Dermis blood vessel endothelial cell (primary cell): ENCODE data around the gene S100A14. TPM values are rescaled to one million over a fixed set of nuclear protein-coding genes. Genes with fewer than 3 reads are reported as not detected.
"Not testable (repeated sequence)": the region's sequence is repeated elsewhere in the genome, so short reads cannot be mapped to it uniquely, and the experiment has no call there.

Source experiments
- DNase-seq: peaks from one replicate; pipeline ENCODE4 v3.0.0; 2010
- total RNA-seq: library from RNA; depleted of rRNA; stranded (reverse); fragments of >200 nt; gene quantifications from 2 replicates; pipeline ENCODE4 v1.2.3, GENCODE V29; 2014

The S100A14 gene
- total RNA-seq, 1 donor from 2014 or later = 0.68 TPM

DNA sequence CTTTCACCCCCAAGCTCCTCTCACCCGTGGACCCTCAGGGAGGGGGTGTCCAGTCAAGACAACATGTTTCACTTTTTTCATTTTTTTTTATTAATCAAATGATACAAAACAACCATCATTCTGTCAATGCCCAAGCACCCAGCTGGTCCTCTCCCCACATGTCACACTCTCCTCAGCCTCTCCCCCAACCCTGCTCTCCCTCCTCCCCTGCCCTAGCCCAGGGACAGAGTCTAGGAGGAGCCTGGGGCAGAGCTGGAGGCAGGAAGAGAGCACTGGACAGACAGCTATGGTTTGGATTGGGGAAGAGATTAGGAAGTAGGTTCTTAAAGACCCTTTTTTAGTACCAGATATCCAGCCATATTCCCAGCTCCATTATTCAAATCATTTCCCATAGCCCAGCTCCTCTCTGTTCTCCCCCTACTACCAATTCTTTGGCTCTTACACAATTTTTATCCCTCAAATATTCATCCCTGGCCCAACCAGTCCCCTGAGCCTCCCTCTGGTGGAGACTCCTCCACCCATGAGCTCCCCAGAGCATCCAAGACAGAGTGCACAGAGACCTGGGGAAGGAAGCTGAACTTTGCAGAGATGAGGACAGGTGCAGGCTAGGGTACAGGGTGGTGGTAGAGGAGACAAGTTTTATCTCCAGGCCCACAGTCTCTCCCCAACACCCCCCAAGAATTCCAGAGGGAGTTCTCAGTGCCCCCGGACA is 1.8 kb downstream of the S100A14 start:
- DNase-seq = no peak

DNA sequence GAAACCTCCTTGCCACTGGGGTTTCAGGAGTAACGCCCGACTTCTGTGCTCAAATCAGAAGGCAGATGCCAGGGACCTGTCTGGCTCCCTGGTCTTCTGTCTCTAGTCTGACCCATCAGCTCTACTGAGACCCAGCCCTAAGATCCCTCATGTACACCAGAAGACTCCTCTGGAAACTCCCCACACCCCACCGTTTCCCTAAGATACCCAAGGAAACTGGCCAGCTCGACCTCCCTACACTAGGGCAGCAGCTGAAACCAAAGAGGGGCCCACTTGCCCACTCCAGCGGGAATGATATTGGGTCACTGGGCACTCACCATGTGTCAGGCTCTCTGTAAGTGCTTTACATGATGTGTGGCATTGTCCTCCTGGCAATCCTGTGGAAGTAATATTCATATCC is 2.7 kb downstream of the S100A14 start:
- DNase-seq = no peak

DNA sequence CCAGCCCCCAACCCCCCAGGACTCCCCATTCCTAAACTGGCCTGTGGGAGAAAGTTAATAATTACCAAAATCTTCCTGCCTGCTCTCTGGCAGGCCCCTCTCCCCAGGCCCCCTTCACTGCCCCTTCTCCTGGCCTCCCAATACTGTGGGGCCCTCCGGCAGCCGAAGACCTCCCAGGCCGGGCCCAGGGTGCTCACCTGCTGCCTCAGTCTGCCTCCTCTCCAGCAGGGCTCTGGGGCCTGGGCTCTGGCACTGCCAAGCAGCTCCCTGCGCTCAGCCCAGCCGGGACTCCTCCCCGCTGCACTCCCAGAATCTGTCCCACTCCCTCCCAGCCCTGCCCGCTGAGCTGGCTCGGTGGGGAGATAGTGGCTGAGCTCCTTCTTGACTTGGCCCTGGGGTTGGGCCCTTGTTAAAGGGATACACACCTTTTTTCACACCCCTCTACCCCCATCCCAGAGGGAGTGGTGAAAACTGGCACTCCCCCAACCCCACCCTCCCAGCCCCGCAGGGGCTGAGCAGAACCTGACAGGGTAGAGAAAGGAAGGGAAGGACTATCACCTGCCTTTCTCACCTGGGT is 3.3 kb downstream of the S100A14 start, which contains the start of gene S100A16:
Gene S100A16, minus strand, starts transcription at position 383 of the 577 bp plus-strand sequence. CDS start 4,986 bp downstream, outside the sequence.
- DNase-seq = no peak

DNA sequence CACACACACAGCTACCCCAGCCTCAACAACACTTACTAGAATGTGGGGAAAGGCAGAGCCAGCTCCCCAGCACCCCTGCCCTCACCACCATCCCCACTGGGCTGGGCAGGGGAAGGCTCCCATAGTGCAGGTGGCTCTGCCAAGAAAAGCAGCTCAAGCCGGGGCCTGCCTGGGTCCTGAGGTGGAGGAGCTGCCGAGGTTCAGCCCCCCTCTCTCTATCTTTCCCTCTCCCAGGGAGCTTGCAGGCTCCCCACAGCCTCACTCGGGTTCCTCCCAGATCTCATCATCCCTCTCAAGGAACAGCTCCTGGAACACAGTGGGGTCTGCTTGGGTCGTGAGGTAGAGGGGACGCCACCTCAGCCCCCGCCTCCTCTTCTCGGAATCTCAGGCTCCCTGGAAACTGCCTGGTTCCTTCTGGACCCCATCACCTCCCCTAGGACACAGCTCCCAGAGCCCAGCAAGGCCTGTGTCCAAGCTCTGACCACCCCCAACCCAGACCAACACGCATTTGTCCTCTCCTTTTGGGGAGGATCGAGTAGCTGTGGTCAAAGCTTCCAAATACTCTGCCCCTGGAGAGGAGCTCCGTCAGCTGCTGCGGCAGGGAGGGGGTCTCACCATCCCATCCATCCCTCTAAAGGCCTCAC is 3.9 kb downstream of the S100A14 start:
- DNase-seq = no peak

DNA sequence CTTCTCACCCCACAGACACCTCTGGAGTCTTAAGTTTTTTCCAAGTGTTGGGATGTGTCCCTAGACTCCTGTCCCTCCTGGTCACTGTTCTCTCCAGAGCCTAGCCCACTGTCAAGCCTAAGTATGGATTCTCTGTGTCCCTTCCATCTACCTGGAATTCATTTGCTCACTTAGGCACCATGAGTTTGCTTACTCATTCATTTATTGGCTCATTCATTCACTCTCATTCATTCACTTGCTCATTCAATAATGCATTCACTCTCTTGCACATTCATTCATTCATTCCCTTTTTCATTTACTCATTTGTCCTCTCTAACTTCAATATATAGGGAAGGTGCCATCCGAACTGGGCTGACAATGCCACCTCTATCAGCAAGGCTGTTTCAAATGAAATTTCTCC is 4.8 kb downstream of the S100A14 start:
- no peak for DNase-seq

DNA sequence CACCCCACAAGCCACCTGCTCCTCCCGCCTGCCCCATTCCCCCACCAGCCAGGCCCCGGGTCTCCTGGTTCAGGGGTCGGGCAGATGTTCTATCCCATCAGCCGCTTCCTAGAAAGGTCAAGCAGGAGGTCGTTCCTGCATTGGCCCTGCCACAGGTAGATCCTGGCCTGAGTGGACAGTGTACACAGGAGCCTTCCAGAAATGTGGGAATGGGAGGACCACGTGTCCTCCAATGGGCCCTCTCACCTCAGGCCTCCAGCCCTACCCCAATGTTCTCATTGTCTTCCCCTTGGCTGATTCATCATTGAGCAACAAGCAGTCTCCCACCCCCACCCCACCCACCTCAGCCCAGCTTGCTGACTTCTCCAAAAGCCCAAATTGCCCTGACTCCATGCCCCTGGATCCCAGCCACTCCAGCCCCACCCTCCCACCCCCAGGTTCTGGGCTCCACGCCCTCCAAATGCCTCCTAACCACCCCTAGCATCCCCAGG is 5.3 kb downstream of the S100A14 start:
- DNase-seq = no peak

DNA sequence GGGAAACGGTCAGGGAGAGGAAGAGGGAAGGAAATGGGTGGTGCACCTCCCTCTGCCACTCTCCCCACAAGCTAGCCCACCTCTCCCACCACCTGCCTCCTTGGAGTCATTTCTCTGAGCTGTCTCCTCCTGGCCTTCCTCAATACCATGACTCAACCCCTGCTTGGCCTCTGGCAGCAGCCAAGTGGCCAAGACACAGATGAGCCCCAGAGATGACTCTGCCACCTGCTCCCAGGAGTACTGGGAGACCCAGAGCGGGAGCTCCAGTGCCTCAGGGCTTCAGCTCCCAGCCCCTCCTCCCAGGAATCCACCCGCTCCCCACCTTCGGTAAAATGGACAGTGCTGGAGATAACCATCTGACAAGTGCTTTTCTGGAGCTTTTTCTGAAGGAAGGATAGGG is 5.8 kb downstream of the S100A14 start:
- DNase-seq = peak; percentile 60

DNA sequence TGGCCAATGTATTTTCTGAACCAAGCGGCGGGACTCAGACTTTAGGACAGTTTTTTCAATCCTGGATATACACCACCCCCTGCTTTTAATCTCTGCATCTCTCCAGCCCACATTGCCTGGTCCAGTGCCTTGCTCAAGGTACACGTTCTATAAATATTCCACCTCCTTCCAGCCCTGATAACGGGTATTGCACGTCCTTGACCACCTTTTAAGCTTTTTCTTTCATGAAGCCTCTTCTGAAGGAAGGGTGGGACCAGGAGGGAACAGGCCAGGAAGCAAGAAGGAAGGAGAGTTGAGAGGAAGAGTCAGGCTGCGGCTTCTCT is 6.6 kb downstream of the S100A14 start:
- no peak for DNase-seq

DNA sequence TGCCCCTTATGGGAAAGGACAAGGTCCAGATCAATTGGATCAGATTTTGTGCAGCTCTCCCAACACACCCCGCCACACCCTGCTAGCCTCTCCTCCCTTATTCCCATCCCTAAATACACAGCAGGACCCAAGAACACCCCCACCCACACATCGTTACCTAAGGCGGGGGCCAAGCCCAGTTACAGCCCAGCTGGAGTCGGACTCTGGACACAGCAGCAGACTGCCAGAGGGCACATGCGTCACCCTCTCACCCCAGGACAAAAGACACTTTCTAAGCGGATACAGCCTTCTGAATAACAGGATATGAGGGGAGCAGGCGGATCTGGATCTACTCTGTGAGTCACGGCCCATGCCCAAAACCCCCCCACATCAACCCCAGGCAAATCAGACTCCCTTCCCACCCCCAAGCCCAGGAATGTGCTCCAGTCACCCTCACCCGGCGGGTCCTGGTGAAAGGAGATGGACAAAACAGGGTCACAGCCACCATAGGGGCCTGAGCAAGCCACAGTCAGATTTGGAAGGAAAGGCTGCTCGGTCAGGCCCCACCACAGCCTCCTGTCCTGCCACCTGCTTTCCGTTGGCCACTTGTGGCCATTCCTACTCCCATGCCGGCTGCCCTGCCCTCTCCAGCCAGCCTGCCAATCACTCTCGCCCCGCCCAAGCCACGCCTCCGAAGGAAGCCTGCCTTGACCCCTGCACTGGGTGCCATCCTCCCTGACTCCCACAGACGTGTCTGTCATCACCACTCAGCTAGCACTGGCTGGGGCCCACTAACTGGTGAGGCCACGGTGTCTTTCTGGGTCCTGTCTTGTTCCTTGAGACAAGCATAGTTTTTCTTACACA is 7.2 kb downstream of the S100A14 start:
- peak; percentile 99 for DNase-seq

DNA sequence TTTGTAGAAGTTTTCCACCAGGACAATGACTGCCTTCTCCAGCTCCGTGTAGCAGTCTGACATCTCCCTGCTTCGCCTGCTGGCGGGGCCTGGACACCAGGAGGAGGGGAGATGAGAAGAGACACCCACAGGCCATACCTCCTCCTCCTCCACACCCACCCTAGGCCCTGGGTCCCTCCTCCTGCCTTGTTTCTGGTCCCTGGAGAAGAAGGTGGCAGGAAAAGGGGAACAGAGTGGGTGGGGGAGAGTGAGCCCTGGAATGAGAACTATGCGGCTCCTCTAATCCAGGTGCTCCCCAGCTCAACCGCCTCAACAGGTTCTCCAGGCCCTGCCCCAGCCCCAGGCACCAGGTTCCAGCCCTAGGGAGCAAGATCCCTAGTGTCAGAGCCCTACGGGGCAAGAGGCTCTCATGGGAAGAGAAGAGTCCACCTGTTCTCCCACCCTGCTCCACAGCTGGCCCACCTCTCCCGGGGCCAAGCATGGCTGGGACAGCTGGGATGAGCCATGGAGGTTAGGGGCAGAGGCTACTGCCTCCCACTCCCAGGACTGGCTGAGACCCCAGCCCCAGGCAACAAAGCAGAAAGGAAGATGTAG is 7.9 kb downstream of the S100A14 start:
- peak; percentile 74 for DNase-seq

DNA sequence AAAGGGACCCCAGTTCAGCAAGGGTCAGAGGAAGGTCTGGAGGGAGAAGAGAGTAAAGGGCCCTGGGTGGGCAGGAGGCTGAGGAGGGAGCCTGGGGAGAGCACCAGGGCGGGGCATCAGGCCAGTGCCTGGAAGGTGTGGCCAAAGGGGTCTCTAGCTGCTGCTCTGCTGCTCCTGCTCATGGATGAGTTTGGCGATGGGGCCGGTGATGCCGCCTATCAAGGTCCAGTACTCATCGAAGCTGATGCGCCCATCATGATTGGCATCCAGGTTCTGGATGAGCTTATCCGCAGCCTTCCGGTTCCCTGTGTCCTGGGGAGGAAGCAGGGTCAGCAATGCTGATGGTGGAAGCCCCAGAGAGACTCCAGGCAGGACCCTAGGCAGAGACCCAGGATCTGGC is 8.7 kb downstream of the S100A14 start:
- peak; percentile 14 for DNase-seq

DNA sequence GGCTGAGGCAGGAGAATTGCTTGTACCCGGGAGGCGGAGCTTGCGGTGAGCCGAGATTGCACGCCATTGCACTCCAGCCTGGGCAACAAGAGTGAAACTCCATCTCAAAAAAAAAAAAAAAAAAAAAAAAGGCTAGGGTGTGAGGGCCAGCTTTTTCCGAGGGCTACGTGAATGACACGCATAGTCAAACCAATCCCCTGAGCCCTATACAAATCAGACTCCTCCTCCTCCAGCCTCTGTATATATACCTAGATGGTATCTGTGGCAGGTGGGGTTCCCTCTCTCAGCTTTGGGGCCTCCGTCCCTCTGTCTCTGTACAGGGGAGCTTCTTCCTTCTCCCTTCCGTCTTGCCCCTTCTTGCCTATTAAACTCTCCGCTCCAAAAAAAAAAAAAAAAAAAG is 9.9 kb downstream of the S100A14 start:
- DNase-seq = no peak

DNA sequence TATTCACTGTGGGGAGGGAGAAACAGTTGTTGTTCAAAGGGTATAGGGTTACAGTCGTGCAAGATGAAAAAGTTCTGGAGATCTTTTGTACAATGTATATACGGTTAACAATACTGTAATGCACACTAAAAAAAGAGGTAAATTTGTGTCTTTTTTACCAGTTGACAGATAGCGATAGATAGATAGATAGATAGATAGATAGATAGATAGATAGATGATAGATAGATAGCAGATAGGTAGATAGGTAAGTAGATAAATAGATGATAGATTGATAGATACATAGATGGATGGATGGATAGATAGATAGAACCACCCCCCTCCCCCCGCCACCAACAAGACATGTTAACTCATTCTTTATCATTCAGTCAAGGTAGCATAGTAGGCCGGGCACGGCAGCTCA is 13.4 kb downstream of the S100A14 start:
- no peak for DNase-seq

DNA sequence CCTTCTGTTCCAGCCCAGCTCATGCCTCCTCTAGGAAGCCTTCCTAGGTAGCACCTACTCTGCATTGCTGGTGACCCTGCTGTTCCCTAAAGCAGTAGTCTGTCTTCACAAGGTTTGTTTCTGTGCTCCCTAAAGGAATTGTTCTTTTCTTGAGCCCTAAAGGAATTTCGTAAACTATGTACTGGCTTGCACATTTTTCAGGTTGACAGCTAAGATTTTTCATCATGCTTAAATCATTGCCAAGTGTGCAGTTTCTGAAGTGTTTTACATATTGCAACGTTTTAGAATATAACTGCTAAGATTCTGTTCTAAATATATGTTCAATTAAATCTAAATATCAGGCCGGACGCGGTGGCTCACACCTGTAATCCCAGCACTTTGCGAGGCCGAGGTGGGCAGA is 16.3 kb downstream of the S100A14 start:
- DNase-seq = no peak

DNA sequence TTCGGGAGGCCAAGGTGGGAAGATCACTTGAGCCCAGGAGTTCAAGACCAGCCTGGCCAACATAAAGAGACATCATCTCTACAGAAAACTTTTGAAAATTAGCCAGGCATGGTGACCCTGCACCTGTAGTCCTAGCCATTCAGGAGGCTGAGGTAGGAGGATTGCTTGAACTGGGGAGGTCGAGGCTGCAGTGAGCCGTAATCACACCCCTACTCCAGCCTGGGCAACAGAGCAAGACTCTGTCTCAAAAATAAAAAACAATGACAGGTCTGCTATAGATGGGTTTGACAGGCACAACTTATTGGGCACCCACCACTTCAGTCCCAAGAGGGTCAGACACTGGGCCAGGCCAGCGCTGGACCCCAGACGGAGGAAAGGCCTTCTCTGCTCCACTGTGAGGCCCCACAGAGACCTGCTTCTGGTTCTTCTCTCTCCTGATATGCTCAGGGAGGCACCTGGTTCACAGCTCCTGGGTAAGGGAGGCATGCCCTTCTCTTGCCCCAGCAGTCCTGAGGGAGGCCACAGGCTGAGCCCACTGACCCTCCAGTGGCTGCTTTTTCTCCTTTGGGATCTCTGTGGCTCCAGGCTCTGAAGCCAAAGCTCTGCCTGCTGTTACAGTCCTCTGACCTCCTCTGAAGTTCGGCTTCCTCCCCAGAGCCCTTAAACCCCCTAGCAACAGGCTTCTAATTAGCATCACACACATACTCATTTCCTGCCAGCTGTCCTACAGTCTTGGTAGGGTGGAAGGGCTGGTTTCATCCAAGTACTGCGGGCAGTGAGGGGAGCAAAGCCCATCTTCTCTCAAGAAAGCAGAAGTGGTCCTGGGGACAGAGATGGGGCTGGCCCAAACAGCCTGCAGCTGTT is 17.6 kb downstream of the S100A14 start:
- DNase-seq = peak; percentile 96

DNA sequence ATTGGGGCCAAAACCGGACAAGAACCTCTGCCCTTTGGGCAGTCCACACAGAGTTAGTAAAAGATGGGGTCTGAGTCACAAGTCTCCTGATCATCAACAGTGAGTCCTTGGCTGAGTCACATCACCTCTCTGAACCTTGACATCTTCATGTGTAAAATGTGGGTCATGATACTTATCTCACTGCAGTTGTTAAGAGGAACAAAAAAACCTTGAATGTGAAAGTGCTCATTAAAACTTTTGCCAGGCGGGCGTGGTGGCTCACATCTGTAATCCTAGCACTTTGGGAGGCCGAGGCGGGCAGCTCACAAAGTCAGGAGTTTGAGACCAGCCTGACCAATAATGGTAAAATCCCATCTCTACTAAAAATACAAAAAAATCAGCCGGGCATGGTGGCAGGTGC is 18.9 kb downstream of the S100A14 start:
- DNase-seq = peak; percentile 59

DNA sequence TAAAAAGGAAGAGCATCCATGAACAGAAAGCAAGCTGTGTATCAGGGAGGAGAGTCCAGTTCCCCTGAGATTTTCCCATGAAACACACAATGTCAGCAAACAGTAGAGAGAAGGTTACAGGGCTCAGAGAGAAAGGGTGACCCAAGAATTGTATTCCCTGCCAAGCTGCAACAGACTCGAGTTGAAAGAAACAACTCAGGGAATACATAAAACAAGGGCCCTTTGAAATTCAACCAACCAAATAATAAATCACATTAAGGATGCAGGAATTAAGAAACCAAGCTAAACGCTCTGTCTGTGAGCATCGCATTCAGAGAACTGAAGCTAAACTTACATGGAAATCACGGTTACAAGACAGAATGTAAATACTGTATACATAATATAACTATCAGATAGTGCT is 23.4 kb downstream of the S100A14 start:
- DNase-seq = no peak

DNA sequence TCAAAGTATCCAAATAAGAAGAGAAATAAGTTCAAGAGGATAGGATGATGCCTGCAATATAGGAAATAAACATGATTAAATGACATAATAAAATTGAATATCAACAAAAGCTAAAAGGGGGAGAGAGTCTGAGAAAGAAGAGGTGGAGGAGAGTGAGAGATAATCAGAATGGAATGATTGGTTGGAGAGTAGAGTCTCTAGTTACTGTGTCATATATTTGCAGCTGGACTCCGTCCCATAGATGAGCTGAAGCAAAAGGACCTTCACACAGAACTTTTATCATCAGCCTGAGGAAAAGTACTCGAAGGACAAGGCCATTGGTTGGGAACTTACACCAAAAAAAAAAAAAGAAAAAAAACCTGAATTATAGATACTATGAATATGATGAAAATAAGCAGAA is 27.6 kb downstream of the S100A14 start:
- no peak for DNase-seq

DNA sequence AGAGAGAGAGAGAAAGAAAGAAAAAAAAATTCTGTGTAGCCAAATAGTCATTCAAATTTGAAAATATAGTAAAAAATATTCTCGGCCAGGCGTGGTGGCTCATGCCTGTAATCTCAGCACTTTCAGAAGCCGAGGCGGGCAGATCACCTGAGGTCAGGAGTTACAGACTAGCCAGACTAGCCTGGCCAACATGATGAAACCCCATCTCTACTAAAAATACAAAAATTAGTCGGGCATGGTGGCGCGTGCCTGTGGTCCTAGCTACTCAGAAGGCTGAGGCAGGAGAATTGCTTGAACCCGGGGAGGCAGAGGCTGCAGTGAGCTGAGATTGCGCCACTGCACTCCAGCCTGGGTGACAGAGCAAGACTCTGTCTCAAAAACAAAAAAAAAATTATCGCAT is 28.1 kb downstream of the S100A14 start:
- DNase-seq = not testable (repeated sequence)

DNA sequence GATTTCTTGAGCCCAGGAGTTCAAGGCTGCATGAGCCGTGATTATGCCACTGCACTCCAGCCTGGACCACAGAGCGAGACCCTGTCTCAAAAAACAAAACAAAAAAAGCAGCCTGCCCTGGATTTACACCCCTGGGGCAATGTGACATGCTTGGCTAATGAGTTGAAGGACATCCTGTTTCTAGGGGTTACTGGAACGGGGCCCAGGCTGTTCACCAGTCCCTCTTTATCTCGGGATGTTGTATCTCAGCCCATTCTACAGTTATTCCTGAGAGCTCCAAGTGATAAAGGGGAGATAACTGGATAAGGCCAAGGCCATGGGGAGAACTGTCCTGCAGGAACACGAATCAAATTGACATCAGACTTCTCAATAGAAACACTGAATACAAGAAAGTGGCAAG is 28.8 kb downstream of the S100A14 start:
- peak; percentile 17 for DNase-seq

DNA sequence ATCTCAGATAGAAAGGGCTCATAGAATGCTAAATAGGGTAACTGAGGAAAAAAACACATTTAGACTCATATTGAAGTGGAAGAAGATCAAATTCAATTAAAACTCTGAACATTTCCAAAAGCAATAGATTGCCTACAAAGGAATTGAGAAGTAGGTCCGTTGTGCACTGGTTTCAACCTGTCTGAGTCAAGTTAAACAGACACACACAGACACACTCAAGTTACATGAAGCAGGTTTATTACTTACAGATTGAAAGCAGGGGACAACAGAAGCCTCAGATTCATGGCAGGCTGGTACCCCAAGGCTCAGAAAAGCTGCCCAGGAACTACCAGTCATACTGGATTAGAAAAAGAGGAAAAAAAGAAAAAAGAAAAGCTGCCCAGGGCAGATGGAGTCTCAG is 29.8 kb downstream of the S100A14 start:
- no peak for DNase-seq

DNA sequence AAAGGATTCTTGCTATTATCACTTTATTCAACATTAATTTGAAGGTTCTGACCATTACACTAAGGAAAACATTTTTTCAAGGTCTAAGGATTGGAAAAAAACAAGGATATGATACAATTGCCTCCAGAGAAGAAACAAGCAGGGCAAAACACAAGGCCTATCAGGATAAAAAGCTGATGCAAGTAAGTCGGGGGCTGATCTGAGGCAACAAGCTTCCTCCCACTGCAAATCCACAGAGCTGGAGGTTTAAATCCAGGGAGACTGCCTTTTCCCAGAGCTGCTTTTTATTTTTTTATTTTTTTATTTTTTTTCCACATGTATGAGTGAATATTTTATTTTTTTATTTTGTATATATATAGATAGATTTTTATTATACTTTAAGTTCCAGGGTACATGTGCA is 31.1 kb downstream of the S100A14 start:
- DNase-seq = no peak
